Heart left ventricle (tissue), 13 donors: ENCODE measurements around the gene PACS2.

Experiments
- CTCF ChIP-seq, 12 donors: fragments of 200-600 bp; sonication (generic) in 4 of 12; IDR thresholded peaks; one replicate each; pipeline versions ENCODE4 v1.5.0 to v1.8.0; 2018 to 2022; ENCODE audit warnings: antibody characterized with exemption in 12 of 12, mild to moderate bottlenecking in 5 of 12
- POLR2A ChIP-seq, 2 donors: fragments of 450-650 bp; IDR thresholded peaks; one replicate each; pipeline ENCODE4 v1.6.1; 2017; ENCODE audit warnings: antibody characterized with exemption in 2 of 2, mild to moderate bottlenecking in 2 of 2, moderate library complexity in 2 of 2
- donor health status: ischemic (EF 13 %, LVEDD 7.1; RV severe dilation, severe dysfunction).
- donor health status: DM: no; HTN: yes; CAD: no.
- donor health status: DM: no; HTN: no; CAD: no.
- donor health status: ischemic (EF 25% LVEDD 6.9; RV normal size, moderate dysfunction).
- donor health status: ischemic (EF 25% LVEDD 5.7; RV mildly dilated, moderate dysfunction).
- donor health status: ischemic (EF 35%, LVEDD 5.7; RV mildly dilated, moderate dysfunction).
- donor health status: nonischemic (EF 11% LVEDD 7.7; RV severe dilation, severe dysfunction).
- donor health status: DM: yes; HTN: yes; CAD: no.
- donor health status: PGD.
- donor health status: ischemic (EF 29% LVEDD 5.4; RV normal size, mild dysfunction).
- donor health status: nonischemic (EF 23%, LVEDD 6.1; RV moderate dilation, normal function).

DNA sequence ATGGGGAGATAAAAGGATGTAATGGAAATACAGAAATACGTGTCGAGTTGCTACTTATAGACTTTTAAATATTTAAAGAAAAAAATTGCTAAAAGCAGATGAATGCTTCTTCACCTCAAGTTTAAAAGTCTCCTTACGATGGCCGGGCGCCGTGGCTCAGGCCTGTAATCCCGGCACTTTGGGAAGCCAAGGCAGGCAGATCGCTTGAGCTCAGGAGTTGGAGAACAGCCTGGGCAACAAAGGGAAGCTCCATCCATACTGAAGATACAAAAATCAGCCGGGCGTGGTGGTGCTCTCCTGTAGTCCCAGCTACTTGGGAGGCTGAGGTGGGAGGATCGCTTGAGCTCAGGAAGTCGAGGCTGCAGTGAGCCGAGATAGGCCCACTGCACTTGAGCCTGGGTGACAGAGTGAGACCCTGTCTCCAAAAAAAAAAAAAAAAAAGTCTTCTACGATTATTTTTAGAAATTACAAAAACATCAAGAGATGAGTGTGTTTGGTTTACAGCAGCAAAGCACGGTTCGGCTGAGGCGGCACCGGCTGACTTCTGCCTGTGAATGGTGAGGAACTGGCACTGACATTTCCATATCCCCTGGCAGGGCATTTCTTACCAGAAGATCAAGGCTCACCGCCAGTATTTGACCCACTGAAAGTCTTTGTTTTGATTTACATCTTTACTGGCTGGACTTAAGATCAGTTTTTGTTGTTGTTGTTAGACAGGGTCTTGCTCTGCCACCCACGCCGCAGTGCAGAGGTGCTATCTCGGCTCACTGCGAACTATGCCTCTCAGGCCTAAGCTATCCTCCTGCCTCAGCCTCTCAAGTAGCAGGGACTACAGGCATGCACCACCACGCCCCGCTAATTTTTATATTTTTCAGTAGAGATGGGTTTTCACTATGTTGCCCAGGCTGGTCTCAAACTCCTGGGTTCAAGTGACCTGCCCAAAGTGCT lies 101.2 kb downstream of the PACS2 start:
- no peak for TF ChIP-seq CTCF (IDR thresholded peaks at IDR 0.05)
- TF ChIP-seq POLR2A (IDR thresholded peaks at IDR 0.05): no peak
